Stimulated activated CD4-positive, alpha-beta T cell treated with anti-CD3 and anti-CD28 coated beads, Interleukin-4, amount 100 ng/mL, for 24 hours (primary cell): Measurements from ENCODE around the gene PCDHGB3.
"Not testable (repeated sequence)": the region's sequence is repeated elsewhere in the genome, so short reads cannot be mapped to it uniquely, and the experiment has no call there.

ENCODE experiments used
- DNase-seq: peaks from one replicate; pipeline ENCODE4 v3.0.0-alpha.2; 2020

Gene PCDHGB3

DNA sequence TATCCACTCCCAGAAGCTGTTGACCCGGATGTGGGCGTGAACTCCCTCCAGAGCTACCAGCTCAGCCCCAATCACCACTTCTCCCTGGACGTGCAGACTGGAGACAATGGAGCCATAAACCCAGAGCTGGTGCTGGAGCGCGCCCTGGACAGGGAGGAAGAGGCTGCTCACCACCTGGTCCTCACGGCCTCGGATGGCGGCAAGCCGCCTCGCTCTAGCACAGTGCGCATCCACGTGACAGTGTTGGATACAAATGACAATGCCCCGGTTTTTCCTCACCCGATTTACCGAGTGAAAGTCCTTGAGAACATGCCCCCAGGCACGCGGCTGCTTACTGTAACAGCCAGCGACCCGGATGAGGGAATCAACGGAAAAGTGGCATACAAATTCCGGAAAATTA is 23.2 kb downstream of the PCDHGB3 start:
- DNase-seq, result no peak

DNA sequence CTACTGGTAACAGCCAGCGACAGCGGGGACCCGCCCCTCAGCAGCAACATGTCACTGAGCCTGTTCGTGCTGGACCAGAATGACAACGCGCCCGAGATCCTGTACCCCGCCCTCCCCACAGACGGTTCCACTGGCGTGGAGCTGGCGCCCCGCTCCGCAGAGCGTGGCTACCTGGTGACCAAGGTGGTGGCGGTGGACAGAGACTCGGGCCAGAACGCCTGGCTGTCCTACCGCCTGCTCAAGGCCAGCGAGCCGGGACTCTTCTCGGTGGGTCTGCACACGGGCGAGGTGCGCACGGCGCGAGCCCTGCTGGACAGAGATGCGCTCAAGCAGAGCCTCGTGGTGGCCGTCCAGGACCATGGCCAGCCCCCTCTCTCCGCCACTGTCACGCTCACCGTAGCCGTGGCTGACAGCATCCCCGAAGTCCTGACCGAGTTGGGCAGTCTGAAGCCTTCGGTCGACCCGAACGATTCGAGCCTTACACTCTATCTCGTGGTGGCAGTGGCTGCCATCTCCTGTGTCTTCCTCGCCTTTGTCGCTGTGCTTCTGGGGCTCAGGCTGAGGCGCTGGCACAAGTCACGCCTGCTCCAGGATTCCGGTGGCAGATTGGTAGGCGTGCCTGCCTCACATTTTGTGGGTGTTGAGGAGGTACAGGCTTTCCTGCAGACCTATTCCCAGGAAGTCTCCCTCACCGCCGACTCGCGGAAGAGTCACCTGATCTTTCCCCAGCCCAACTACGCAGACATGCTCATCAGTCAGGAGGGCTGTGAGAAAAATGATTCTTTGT is 24.6 kb downstream of the PCDHGB3 start:
- not testable (repeated sequence) for DNase-seq

DNA sequence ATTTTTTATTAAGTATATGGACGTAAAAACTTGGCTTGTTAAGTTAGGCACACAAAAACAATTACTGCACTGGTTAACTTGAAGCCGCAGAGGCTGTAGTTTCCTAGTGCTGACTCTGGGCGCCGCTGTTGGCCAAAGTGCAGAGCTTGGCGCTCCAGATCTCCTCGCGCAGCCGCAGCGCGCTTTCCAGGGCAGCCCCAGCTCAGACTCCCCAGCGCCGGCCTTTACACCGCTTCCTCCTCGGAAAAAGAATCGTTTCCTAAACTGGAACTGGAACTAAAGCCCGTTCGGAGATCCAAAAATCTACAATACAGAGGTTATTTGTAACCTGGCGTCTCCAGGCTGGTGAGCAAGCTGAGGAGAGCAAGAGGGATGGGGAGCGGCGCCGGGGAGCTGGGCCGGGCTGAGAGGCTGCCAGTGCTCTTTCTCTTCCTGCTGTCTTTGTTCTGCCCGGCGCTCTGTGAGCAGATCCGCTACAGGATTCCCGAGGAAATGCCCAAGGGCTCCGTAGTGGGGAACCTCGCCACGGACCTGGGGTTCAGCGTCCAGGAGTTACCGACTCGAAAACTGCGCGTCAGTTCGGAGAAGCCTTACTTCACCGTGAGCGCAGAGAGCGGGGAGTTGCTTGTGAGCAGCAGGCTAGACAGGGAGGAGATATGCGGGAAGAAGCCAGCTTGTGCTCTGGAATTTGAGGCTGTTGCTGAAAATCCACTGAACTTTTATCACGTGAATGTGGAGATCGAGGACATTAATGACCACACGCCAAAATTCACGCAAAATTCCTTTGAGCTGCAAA is 27.9 kb downstream of the PCDHGB3 start, which contains the start of gene PCDHGB5:
Gene PCDHGB5, plus strand, starts transcription at position 192 of the 796 bp plus-strand sequence. Its CDS starts 181 bp downstream, at position 373.
- DNase-seq, result peak; percentile 26

DNA sequence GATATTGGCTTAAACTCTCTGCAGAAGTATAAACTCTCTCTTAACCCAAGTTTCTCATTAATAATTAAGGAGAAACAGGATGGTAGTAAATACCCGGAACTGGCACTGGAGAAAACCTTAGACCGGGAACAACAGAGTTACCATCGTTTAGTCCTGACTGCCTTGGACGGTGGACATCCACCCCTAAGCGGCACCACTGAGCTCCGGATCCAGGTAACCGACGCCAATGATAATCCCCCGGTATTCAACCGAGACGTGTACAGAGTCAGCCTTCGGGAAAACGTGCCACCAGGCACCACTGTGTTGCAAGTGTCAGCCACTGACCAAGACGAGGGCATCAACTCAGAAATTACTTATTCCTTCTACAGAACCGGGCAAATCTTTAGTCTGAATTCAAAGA is 28.6 kb downstream of the PCDHGB3 start:
- DNase-seq, result no peak

DNA sequence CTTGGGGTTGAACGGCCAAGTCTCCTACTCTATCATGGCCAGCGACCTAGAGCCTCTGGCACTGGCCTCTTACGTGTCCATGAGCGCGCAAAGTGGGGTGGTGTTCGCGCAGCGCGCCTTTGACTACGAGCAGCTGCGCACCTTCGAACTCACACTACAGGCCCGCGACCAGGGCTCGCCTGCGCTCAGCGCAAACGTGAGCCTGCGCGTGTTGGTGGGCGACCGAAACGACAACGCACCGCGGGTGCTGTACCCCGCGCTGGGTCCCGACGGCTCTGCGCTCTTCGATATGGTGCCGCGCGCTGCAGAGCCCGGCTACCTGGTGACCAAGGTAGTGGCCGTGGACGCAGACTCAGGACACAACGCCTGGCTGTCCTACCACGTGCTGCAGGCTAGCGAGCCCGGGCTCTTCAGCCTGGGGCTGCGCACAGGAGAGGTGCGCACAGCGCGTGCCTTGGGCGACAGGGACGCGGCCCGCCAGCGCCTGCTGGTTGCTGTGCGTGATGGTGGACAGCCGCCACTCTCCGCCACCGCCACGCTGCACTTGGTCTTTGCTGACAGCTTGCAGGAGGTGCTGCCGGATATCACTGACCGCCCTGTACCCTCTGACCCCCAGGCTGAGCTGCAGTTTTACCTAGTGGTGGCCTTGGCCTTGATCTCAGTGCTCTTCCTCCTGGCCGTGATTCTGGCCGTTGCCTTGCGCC is 29.7 kb downstream of the PCDHGB3 start:
- DNase-seq, result no peak

DNA sequence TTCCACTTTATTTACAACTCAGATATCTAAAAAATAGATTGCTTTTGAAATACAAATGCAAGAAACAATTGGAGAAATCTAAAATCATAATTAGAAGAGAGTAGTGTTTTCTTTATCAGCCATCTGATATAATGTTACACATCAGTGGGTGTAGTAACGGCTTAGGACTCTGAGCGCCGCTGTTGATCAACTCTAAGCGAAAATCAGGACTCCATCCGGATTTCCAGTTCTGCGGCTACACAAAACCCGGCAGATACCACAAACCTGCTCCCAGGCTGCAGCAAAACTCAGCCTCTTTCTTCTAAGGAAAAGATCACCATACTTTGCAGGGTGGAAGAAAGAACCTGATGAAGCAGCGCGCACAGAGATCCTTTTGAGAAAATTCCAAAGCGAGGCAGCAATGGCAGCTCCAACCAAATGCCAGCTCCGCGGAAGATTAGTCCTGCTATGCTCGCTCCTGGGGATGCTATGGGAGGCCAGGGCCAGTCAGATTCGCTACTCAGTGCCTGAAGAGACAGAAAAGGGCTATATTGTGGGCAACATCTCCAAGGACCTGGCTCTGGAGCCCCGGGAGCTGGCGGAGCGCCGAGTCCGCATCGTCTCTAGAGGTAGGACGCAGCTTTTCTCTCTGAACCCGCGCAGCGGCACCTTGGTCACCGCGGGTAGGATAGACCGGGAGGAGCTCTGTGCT is 32.7 kb downstream of the PCDHGB3 start, which contains the start of gene PCDHGA9:
Gene PCDHGA9, plus strand, starts transcription at position 226 of the 691 bp plus-strand sequence. Its CDS starts 175 bp downstream, at position 401.
- DNase-seq, result no peak

DNA sequence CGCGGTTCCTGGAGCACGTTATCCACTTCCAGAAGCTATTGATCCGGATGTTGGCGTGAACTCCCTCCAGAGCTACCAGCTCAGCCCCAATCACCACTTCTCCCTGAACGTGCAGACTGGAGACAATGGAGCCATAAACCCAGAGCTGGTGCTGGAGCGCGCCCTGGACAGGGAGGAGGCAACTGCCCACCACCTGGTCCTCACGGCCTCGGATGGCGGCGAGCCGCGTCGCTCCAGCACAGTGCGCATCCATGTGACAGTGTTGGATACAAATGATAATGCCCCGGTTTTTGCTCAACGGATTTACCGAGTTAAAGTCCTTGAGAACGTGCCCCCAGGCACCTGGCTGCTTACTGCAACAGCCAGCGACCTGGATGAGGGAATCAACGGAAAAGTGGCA is 33.3 kb downstream of the PCDHGB3 start:
- DNase-seq, result no peak

DNA sequence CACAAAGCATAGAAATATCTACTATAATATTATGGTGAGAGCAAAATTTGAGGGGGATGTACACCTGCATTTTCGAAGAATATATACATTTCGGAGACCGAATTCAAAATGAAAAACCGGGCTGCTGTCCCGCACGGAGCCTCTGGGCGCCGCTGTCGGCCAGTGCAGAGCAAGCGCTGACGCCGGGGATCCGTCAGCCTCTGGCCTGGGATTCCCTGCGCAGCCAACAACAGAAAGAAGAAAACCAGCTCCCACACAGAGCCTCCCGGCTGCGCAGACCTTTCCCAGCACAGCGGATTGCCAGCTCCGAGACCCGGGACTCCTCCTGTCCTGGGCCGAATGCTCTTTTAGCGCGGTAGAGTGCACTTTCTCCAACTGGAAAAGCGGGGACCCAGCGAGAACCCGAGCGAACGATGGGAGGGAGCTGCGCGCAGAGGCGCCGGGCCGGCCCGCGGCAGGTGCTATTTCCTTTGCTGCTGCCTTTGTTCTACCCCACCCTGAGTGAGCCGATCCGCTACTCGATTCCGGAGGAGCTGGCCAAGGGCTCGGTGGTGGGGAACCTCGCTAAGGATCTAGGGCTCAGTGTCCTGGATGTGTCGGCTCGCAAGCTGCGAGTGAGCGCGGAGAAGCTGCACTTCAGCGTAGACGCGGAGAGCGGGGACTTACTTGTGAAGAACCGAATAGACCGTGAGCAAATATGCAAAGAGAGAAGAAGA is 37.9 kb downstream of the PCDHGB3 start, which contains the start of gene PCDHGB6:
Gene PCDHGB6, plus strand, starts transcription at position 232 of the 716 bp plus-strand sequence. Its CDS starts 182 bp downstream, at position 414.
- peak; percentile 31 for DNase-seq

DNA sequence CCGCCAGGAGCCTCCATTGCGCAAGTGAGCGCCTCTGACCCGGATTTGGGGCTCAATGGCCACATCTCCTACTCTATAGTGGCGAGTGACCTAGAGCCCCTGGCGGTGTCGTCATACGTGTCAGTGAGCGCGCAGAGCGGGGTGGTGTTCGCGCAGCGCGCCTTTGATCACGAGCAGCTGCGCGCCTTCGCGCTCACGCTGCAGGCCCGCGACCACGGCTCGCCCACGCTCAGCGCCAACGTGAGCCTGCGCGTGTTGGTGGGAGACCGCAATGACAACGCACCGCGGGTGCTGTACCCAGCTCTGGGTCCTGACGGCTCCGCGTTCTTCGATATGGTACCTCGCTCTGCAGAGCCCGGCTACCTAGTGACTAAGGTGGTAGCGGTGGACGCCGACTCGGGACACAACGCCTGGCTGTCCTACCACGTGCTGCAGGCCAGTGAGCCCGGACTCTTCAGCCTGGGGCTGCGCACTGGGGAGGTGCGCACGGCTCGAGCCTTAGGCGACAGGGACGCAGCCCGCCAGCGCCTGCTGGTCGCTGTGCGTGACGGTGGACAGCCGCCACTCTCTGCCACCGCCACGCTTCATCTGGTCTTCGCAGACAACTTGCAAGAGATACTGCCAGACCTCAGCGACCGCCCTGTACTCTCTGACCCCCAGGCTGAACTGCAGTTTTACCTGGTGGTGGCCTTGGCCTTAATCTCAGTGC is 39.7 kb downstream of the PCDHGB3 start:
- DNase-seq, result no peak

DNA sequence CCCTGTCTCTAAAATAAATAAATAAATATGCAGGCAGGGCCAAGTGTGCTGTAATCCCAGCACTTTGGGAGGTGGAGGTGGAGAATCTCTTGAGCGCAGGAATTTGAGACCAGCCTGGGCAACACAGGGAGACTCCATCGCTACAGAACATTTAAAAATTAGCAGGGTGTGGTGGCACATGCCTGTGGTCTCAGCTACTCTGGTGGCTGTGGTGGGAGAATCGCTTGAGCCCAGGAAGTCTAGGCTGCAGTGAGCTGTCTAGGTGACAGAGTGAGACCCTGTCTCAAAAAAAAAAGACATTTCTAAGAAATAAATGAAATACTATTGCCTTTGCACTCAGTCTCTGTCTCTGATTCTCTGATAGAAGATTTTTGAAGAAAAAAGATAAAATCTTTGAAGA is 41.5 kb downstream of the PCDHGB3 start:
- DNase-seq, result no peak

DNA sequence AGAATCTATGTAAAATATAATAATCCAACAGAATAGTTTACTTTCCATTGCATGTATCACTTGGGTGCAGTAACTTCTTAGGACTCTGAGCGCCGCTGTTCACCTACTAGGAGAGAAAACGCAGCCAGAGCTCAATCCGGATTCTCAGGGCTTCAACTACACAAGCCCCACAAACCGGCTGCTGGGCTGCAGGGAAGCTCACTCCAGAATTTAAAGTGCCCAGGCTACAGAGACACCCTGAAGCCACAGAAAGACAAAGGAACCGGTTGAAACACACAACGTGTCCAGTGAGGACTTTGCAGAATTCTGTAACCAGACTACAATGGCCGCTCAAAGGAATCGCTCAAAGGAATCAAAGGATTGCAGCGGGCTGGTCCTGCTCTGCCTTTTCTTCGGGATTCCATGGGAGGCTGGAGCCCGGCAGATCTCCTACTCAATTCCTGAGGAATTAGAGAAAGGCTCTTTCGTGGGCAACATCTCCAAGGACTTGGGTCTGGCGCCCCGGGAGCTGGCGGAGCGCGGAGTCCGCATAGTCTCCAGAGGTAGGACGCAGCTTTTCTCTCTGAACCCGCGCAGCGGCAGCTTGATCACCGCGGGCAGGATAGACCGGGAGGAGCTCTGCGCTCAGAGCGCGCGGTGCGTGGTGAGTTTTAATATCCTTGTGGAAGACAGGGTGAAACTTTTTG is 43.0 kb downstream of the PCDHGB3 start, which contains the start of gene PCDHGA10:
Gene PCDHGA10, plus strand, starts transcription at position 134 of the 686 bp plus-strand sequence. Its CDS starts 189 bp downstream, at position 323.
- DNase-seq, result peak; percentile 66

DNA sequence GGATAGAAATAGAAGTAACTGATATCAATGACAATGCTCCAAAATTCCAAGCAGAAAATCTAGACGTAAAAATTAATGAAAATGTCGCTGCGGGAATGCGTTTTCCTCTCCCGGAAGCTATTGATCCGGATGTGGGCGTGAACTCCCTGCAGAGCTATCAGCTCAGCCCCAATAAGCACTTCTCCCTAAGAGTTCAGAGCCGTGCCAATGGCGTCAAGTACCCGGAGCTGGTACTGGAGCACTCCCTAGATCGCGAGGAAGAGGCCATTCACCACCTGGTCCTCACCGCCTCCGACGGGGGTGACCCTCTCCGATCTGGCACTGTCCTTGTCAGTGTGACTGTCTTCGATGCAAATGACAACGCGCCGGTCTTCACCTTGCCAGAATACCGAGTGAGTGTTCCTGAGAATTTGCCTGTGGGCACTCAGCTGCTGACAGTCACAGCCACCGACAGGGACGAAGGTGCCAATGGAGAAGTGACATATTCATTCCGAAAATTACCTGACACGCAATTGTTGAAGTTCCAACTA is 43.6 kb downstream of the PCDHGB3 start:
- no peak for DNase-seq

DNA sequence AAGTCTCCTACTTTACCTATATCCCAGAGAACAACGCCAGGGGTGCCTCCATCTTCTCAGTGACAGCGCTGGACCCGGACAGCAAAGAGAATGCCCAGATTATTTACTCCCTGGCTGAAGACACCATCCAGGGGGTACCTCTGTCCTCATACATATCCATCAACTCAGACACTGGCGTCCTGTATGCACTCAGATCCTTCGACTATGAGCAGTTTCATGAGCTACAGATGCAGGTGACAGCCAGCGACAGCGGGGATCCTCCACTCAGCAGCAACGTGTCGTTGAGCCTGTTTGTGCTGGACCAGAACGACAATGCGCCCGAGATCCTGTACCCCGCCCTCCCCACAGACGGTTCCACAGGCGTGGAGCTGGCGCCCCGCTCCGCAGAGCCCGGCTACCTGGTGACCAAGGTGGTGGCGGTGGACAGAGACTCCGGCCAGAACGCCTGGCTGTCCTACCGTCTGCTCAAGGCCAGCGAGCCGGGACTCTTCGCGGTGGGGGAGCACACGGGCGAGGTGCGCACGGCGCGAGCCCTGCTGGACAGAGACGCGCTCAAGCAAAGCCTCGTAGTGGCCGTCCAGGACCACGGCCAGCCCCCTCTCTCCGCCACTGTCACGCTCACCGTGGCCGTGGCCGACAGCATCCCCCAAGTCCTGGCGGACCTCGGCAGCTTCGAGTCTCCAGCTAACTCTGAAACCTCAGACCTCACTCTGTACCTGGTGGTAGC is 44.7 kb downstream of the PCDHGB3 start:
- DNase-seq, result not testable (repeated sequence)

DNA sequence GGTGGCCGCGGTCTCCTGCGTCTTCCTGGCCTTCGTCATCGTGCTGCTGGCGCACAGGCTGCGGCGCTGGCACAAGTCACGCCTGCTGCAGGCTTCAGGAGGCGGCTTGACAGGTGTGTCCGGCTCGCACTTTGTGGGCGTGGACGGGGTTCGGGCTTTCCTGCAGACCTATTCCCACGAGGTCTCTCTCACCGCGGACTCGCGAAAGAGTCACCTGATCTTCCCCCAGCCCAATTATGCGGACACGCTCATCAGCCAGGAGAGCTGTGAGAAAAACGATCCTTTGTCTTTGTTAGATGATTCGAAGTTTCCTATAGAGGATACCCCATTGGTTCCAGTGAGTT is 45.2 kb downstream of the PCDHGB3 start:
- not testable (repeated sequence) for DNase-seq

DNA sequence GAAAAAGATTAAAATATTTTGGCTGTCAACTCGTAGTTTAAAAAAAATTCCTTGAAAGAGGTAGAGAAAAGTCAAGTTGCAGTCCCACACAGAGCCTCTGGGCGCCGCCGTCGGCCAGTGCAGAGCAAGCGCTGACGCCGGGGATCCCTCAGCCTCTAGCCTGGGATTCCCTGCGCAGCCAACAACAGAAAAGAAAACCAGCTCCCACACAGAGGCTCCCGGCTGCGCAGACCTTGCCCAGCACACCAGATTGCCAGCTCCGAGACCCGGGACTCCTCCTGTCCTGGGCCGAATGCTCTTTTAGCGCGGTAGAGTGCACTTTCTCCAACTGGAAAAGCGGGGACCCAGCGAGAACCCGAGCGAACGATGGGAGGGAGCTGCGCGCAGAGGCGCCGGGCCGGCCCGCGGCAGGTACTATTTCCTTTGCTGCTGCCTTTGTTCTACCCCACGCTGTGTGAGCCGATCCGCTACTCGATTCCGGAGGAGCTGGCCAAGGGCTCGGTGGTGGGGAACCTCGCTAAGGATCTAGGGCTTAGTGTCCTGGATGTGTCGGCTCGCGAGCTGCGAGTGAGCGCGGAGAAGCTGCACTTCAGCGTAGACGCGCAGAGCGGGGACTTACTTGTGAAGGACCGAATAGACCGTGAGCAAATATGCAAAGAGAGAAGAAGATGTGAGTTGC is 47.6 kb downstream of the PCDHGB3 start, which contains the start of gene PCDHGB7:
Gene PCDHGB7, plus strand, starts transcription at position 184 of the 679 bp plus-strand sequence. Its CDS starts 183 bp downstream, at position 367.
- peak; percentile 49 for DNase-seq

DNA sequence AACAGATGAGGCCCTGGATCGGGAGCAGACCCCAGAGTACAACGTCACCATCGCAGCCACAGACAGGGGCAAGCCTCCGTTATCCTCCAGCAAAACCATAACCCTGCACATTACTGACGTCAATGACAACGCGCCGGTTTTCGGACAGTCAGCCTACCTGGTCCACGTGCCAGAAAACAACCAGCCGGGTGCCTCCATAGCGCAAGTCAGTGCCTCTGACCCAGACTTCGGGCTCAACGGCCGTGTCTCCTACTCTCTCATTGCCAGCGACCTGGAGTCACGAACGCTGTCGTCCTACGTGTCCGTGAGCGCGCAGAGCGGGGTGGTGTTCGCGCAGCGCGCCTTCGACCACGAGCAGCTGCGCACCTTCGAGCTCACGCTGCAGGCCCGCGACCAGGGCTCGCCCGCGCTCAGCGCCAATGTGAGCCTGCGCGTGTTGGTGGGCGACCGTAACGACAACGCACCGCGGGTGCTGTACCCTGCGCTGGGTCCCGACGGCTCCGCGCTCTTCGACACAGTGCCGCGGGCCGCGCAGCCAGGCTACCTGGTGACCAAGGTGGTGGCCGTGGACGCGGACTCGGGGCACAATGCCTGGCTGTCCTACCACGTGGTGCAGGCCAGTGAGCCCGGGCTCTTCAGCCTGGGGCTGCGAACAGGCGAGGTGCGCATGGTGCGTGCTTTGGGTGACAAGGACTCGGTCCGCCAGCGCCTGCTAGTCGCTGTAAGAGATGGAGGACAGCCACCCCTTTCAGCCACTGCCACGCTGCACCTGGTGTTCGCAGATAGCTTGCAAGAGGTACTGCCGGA is 49.2 kb downstream of the PCDHGB3 start:
- DNase-seq, result no peak

DNA sequence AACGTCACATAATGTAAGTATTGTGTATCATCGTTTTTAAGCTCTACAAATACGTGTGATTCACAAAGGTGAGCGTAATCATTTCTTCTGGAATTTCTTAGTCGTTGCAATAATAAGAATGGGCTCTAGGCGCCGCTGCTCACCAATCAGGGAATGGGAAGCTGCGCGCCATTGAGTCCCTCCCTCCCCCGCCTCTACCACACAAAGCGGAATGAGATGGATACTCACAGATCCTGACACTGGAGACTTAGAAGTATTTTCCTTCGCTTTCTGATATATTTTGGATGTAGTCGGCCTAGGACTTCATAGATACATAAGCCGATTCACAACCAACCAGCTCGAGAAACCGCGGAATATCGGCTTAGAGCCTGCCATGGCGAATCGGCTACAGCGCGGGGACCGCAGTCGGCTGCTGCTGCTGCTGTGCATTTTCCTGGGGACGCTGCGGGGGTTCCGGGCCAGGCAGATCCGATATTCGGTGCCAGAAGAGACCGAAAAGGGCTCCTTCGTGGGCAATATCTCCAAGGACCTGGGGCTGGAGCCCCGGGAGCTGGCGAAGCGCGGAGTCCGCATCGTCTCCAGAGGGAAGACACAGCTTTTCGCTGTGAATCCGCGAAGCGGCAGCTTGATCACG is 50.9 kb downstream of the PCDHGB3 start, which contains the start of gene PCDHGA11:
Gene PCDHGA11, plus strand, starts transcription at position 197 of the 634 bp plus-strand sequence. Its CDS starts 177 bp downstream, at position 374.
- DNase-seq, result peak; percentile 44
